ENCODE data around the gene CYP11A1. TPM values are rescaled to one million over a fixed set of nuclear protein-coding genes. Genes with fewer than 3 reads are reported as not detected.
A peak's percentile ranks its signal among the peaks of the same experiment; 100 is the strongest.

Gene CYP11A1
- total RNA-seq, 4 donors from 2014 or later = 1.3 to 17.0 (median 9.5) TPM

- no peak for DNase-seq
- Histone ChIP-seq H3K9me3 (no peaks in the 10 kb centered on the region), H3K4me3 (no peak overlapping the region), H3K36me3 (no peaks in the 10 kb centered on the region), H3K27ac (peak overlapping the region in 1 of 4 donors; percentile 34), H3K27me3 (peaks cover 0 to 6% (median 0%) of the 10 kb centered on the region in 4 donors), H3K4me1 (peaks cover 0 to 26% (median 13%) of the 10 kb centered on the region in 3 donors)
- TF ChIP-seq CTCF (IDR thresholded peaks at IDR 0.05) (no peak), POLR2A (IDR thresholded peaks at IDR 0.05) (no peak)
- intact Hi-C loops (cut with DNase I) = no loop called here
- WGBS, 2 donors = 86 to 92% methylated on average over 6 to 12 of the region's 13 CpGs
These were observed 19.6 kb downstream of the CYP11A1 start for GRCh38 chr15:74347757-74348250.

- Histone ChIP-seq H3K27me3 (no peaks in the 10 kb centered on the region), H3K9me3 (no peaks in the 10 kb centered on the region), H3K36me3 (no peaks in the 10 kb centered on the region), H3K27ac (no peak overlapping the region), H3K4me3 (no peak overlapping the region), H3K4me1 (peaks cover 0 to 28% (median 13%) of the 10 kb centered on the region in 3 donors)
- DNase-seq = no peak
- 87 to 92% methylated on average over 8 to 10 of the region's 10 CpGs for WGBS, 2 donors
- intact Hi-C loops (cut with DNase I) = no loop called here
- TF ChIP-seq CTCF (IDR thresholded peaks at IDR 0.05) (no peak), POLR2A (IDR thresholded peaks at IDR 0.05) (no peak)
These were observed 22.4 kb downstream of the CYP11A1 start for GRCh38 chr15:74345051-74345450.

GRCh38 chr15:74343797-74344127 lies 23.7 kb downstream of the CYP11A1 start:
- TF ChIP-seq CTCF (IDR thresholded peaks at IDR 0.05) (no peak), POLR2A (IDR thresholded peaks at IDR 0.05) (no peak)
- no peak overlapping the region for H3K4me3 ChIP-seq
- 91 to 96% methylated on average over 4 of the region's 8 CpGs for WGBS, 2 donors
- no peaks in the 10 kb centered on the region for H3K9me3 ChIP-seq
- H3K27me3 ChIP-seq = no peaks in the 10 kb centered on the region
- H3K36me3 ChIP-seq = no peaks in the 10 kb centered on the region
- intact Hi-C loops (cut with DNase I) = no loop called here
- peaks cover 0 to 27% (median 11%) of the 10 kb centered on the region in 3 donors for H3K4me1 ChIP-seq
- H3K27ac ChIP-seq = no peak overlapping the region
- no peak for DNase-seq

- 90 to 93% methylated on average over 7 to 9 of the region's 14 CpGs for WGBS, 2 donors
- no peak overlapping the region for H3K27ac ChIP-seq
- DNase-seq = no peak
- H3K9me3 ChIP-seq = no peaks in the 10 kb centered on the region
- no peaks in the 10 kb centered on the region for H3K36me3 ChIP-seq
- H3K27me3 ChIP-seq = no peaks in the 10 kb centered on the region
- TF ChIP-seq POLR2A (IDR thresholded peaks at IDR 0.05) (no peak), CTCF (IDR thresholded peaks at IDR 0.05) (no peak)
- peaks cover 0 to 22% (median 7%) of the 10 kb centered on the region in 3 donors for H3K4me1 ChIP-seq
- intact Hi-C loops (cut with DNase I) = no loop called here
- no peak overlapping the region for H3K4me3 ChIP-seq
These were observed 24.2 kb downstream of the CYP11A1 start for GRCh38 chr15:74343127-74343796.

- no peak for DNase-seq
- peaks cover 0 to 18% (median 5%) of the 10 kb centered on the region in 3 donors for H3K4me1 ChIP-seq
- TF ChIP-seq POLR2A (IDR thresholded peaks at IDR 0.05) (no peak), CTCF (IDR thresholded peaks at IDR 0.05) (no peak)
- H3K27me3 ChIP-seq = no peaks in the 10 kb centered on the region
- no peaks in the 10 kb centered on the region for H3K36me3 ChIP-seq
- H3K4me3 ChIP-seq = no peak overlapping the region
- H3K9me3 ChIP-seq = no peaks in the 10 kb centered on the region
- intact Hi-C loops (cut with DNase I) = no loop called here
- 31 to 35% methylated on average over 2 to 3 of the region's 4 CpGs for WGBS, 2 donors
- H3K27ac ChIP-seq = peak overlapping the region in 1 of 4 donors; percentile 18
These were observed 27.3 kb downstream of the CYP11A1 start for GRCh38 chr15:74340150-74340549.

Data from esophagus squamous epithelium (tissue), 5 donors.